ENCODE measurements around the gene TRAPPC3. TPM values are rescaled to one million over a fixed set of nuclear protein-coding genes. Genes with fewer than 3 reads are reported as not detected.

TRAPPC3 gene
- total RNA-seq, 1 donor, result 111 TPM

DNA sequence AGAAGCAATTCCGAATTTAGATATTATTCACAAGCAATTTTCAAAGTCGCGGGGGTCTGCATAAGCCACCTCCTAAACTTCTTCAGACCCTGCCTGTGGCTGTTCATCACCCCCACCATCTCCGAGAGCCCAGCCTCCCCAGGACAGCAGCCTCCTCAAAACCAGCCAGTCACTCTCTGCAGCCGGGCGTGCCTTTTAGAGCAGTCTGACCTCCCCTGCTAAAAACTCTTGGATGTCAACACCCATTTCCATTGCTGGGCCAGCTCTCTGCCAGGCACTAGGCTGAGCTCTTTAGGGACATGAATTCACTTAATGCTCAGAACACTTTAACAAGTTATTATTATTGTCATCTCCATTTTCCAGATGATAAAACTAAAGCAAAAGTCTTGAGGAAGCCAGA is 48.9 kb downstream of the TRAPPC3 start:
- Histone ChIP-seq H3K27me3 (ENCODE audit: insufficient read depth, low read length) (no peaks in the 10 kb centered on the region), H3K4me1 (ENCODE audit: insufficient read depth, low read length) (peaks cover 10% of the 10 kb centered on the region), H3K9me3 (ENCODE audit: low read depth, low read length) (no peaks in the 10 kb centered on the region), H3K27ac (ENCODE audit: low read depth, low read length) (no peak overlapping the region), H2AFZ (ENCODE audit: low read length) (peak overlapping the region; percentile 63), H4K20me1 (ENCODE audit: insufficient read depth, low read length) (no peaks in the 10 kb centered on the region), H3K36me3 (ENCODE audit: insufficient read depth, low read length) (peaks cover 2% of the 10 kb centered on the region), H3K79me2 (ENCODE audit: insufficient read depth, low read length) (no peaks in the 10 kb centered on the region), H3K4me3 (ENCODE audit: insufficient read depth, low read length) (peak overlapping the region; percentile 57), H3K4me2 (ENCODE audit: insufficient read depth, low read length) (peak overlapping the region; percentile 50)
- peak; percentile 93 for DNase-seq (ENCODE audit: insufficient read length, low spot score, missing footprints)
- TF ChIP-seq, protein P1, sequence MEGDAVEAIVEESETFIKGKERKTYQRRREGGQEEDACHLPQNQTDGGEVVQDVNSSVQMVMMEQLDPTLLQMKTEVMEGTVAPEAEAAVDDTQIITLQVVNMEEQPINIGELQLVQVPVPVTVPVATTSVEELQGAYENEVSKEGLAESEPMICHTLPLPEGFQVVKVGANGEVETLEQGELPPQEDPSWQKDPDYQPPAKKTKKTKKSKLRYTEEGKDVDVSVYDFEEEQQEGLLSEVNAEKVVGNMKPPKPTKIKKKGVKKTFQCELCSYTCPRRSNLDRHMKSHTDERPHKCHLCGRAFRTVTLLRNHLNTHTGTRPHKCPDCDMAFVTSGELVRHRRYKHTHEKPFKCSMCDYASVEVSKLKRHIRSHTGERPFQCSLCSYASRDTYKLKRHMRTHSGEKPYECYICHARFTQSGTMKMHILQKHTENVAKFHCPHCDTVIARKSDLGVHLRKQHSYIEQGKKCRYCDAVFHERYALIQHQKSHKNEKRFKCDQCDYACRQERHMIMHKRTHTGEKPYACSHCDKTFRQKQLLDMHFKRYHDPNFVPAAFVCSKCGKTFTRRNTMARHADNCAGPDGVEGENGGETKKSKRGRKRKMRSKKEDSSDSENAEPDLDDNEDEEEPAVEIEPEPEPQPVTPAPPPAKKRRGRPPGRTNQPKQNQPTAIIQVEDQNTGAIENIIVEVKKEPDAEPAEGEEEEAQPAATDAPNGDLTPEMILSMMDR (IDR thresholded peaks at IDR 0.05; ENCODE audit: extremely low read depth, low read depth, low read length), result no peak

DNA sequence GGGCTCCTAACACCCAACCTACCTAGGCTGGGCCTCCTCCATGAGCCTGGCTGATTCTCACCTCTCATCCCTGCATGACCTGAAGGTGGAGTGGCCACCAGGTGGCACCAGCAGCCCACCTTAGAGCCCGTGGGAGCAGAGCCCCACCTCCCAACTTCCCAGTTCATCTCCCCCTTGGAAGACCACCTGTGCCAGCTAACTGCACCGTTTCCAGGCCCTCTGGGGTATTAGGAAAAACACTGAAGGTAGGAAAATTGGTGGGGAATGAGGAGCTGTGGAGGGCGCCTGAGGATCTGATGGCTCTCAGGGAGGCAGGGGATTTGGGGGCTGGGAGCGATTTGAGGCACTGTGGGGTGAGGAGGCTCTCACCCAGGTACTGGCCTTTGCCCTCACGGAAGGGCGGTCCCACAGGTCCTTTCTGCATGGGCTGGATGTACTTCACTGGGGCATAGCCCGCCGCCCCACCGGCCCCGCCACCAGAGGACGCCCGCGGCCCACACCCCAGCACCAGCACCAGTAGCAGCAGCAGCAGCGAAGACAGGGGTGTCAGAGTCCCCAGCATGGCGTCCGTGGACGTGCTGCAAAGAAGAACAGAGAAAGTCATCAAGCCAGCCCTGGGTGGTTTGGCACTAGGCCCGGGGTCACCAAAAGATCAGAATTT is 49.5 kb downstream of the TRAPPC3 start:
- H3K4me3 ChIP-seq (ENCODE audit: insufficient read depth, low read length), result peak overlapping the region; percentile 57
- TF ChIP-seq, protein P1 (IDR thresholded peaks at IDR 0.05; ENCODE audit: extremely low read depth, low read depth, low read length), result peak; percentile 80
- H3K27me3 ChIP-seq (ENCODE audit: insufficient read depth, low read length), result no peaks in the 10 kb centered on the region
- H3K79me2 ChIP-seq (ENCODE audit: insufficient read depth, low read length), result no peaks in the 10 kb centered on the region
- H3K4me2 ChIP-seq (ENCODE audit: insufficient read depth, low read length), result peak overlapping the region; percentile 50
- H4K20me1 ChIP-seq (ENCODE audit: insufficient read depth, low read length), result no peaks in the 10 kb centered on the region
- no peak overlapping the region for H3K27ac ChIP-seq (ENCODE audit: low read depth, low read length)
- DNase-seq (ENCODE audit: insufficient read length, low spot score, missing footprints), result peak; percentile 95
- peaks cover 5% of the 10 kb centered on the region for H3K36me3 ChIP-seq (ENCODE audit: insufficient read depth, low read length)
- H3K9me3 ChIP-seq (ENCODE audit: low read depth, low read length), result no peaks in the 10 kb centered on the region
- peaks cover 10% of the 10 kb centered on the region for H3K4me1 ChIP-seq (ENCODE audit: insufficient read depth, low read length)
- peak overlapping the region; percentile 63 for H2AFZ ChIP-seq (ENCODE audit: low read length)

DNA sequence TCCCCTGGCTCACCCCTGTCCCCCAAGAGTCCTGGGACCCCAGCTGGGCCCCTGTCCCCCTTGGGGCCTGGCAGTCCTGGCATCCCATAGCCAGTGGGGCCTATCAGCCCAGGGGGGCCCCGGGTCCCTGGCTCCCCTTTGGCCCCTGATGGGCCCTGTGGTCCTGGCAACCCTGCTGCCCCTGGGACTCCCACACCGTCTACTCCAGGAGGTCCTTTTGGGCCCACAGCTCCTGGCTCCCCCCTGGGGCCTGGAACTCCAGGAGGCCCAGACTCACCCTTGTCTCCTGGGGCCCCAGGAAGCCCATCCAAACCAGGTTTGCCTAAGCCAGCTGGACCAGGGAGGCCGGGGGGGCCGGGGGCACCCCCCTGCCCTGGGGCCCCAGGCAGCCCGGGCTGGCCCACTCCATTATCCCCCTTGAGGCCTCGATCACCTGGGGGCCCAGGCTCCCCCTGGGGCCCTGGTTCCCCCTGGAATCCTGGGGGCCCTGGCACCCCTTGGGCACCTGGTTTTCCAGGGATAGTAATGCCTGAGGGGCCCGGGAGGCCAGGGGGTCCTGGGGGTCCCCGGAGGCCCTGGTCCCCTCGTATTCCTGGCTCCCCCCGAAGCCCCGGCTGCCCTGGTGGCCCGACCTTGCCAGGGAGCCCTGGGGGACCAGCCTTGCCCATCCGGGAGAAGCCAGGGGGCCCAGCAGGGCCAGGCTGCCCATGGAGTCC is 50.5 kb downstream of the TRAPPC3 start:
- no peak overlapping the region for H3K4me2 ChIP-seq (ENCODE audit: insufficient read depth, low read length)
- no peak overlapping the region for H3K27ac ChIP-seq (ENCODE audit: low read depth, low read length)
- TF ChIP-seq, protein P1 (IDR thresholded peaks at IDR 0.05; ENCODE audit: extremely low read depth, low read depth, low read length), result no peak
- H3K27me3 ChIP-seq (ENCODE audit: insufficient read depth, low read length), result no peaks in the 10 kb centered on the region
- peaks cover 15% of the 10 kb centered on the region for H3K36me3 ChIP-seq (ENCODE audit: insufficient read depth, low read length)
- no peak overlapping the region for H2AFZ ChIP-seq (ENCODE audit: low read length)
- H3K9me3 ChIP-seq (ENCODE audit: low read depth, low read length), result no peaks in the 10 kb centered on the region
- H3K79me2 ChIP-seq (ENCODE audit: insufficient read depth, low read length), result no peaks in the 10 kb centered on the region
- DNase-seq (ENCODE audit: insufficient read length, low spot score, missing footprints), result peak; percentile 55
- no peak overlapping the region for H3K4me3 ChIP-seq (ENCODE audit: insufficient read depth, low read length)
- H3K4me1 ChIP-seq (ENCODE audit: insufficient read depth, low read length), result peaks cover 10% of the 10 kb centered on the region
- H4K20me1 ChIP-seq (ENCODE audit: insufficient read depth, low read length), result no peaks in the 10 kb centered on the region
